OCI-LY1 (cell line): ENCODE results near the gene ASMTL.

Source experiments
- H2AFZ ChIP-seq: fragments of 200-600 bp; sonication (generic), shearing (Covaris generic); 2 replicates; pipeline ENCODE4 v1.6.0; 2014; ENCODE audit warnings: antibody characterized with exemption, mild to moderate bottlenecking, low read length
- H3F3A ChIP-seq: fragments of 200-600 bp; sonication (generic), shearing (Covaris generic); 2 replicates; pipeline ENCODE4 v1.6.0; 2014; ENCODE audit warnings: mild to moderate bottlenecking, antibody characterized with exemption, low read length, moderate library complexity; ENCODE audit not compliant: insufficient read depth
- H3K27ac ChIP-seq: fragments of 200-600 bp; sonication (generic); 2 replicates; pipeline ENCODE4 v1.5.1; 2014; ENCODE audit warnings: low read length, mixed run types, mild to moderate bottlenecking, low read depth; ENCODE audit not compliant: poor library complexity, severe bottlenecking
- H3K27me3 ChIP-seq: fragments of 200-600 bp; sonication (generic); 2 replicates; pipeline ENCODE4 v1.6.0; 2014; ENCODE audit warnings: antibody characterized with exemption, mild to moderate bottlenecking, low read length, moderate library complexity; ENCODE audit not compliant: insufficient read depth
- H3K36me3 ChIP-seq: fragments of 200-600 bp; sonication (generic); 2 replicates; pipeline ENCODE4 v1.6.1; 2014; ENCODE audit warnings: mild to moderate bottlenecking, antibody characterized with exemption, low read length, moderate library complexity, mixed read lengths; ENCODE audit not compliant: insufficient read depth
- H3K4me1 ChIP-seq: fragments of 200-600 bp; sonication (generic); 2 replicates; pipeline ENCODE4 v1.5.1; 2014; ENCODE audit warnings: mild to moderate bottlenecking, low read length, moderate library complexity; ENCODE audit not compliant: insufficient read depth, severe bottlenecking
- H3K4me2 ChIP-seq: fragments of 200-600 bp; sonication (generic), shearing (Covaris generic); 2 replicates; pipeline ENCODE4 v1.6.1; 2014; ENCODE audit warnings: low read length
- H3K4me3 ChIP-seq: fragments of 200-600 bp; sonication (generic); 2 replicates; pipeline ENCODE4 v1.5.1; 2014; ENCODE audit warnings: low read length, low read depth, mild to moderate bottlenecking, mixed read lengths; ENCODE audit not compliant: poor library complexity, severe bottlenecking
- H3K79me2 ChIP-seq: fragments of 200-600 bp; shearing (Covaris generic); 2 replicates; pipeline ENCODE4 v1.6.1; 2016; ENCODE audit warnings: mixed run types, low read length, mixed read lengths; ENCODE audit not compliant: insufficient read depth
- H3K9ac ChIP-seq: fragments of 200-600 bp; sonication (generic), shearing (Covaris generic); 2 replicates; pipeline ENCODE4 v1.6.1; 2014; ENCODE audit warnings: mild to moderate bottlenecking, low read length, mixed read lengths
- H3K9me2 ChIP-seq: fragments of 200-600 bp; sonication (generic), shearing (Covaris generic); 2 replicates; pipeline ENCODE4 v1.6.1; 2014; ENCODE audit warnings: low read depth, mild to moderate bottlenecking, low read length, mixed read lengths
- H3K9me3 ChIP-seq: fragments of 200-600 bp; shearing (Covaris generic); 2 replicates; pipeline ENCODE4 v1.6.1; 2014; ENCODE audit warnings: low read length, mixed read lengths
- H4K20me1 ChIP-seq: fragments of 200-600 bp; sonication (generic), shearing (Covaris generic); 2 replicates; pipeline ENCODE4 v1.6.0; 2016; ENCODE audit warnings: mild to moderate bottlenecking, low read length; ENCODE audit not compliant: insufficient read depth
- EZH2 ChIP-seq: fragments of 200-600 bp; sonication (generic), shearing (Covaris generic); IDR thresholded peaks from 2 replicates; pipeline ENCODE4 v1.8.0; 2017; ENCODE audit warnings: borderline replicate concordance, mixed run types, mild to moderate bottlenecking, antibody characterized with exemption, low read length, moderate library complexity, mixed read lengths
- TF ChIP-seq, protein P1 (sequence below): fragments of 200-600 bp; sonication (generic), shearing (Covaris generic); IDR thresholded peaks from 2 replicates; pipeline ENCODE4 v1.5.1; 2017; ENCODE audit warnings: mild to moderate bottlenecking, antibody characterized with exemption, low read length, moderate library complexity, mixed read lengths

Gene ASMTL

DNA sequence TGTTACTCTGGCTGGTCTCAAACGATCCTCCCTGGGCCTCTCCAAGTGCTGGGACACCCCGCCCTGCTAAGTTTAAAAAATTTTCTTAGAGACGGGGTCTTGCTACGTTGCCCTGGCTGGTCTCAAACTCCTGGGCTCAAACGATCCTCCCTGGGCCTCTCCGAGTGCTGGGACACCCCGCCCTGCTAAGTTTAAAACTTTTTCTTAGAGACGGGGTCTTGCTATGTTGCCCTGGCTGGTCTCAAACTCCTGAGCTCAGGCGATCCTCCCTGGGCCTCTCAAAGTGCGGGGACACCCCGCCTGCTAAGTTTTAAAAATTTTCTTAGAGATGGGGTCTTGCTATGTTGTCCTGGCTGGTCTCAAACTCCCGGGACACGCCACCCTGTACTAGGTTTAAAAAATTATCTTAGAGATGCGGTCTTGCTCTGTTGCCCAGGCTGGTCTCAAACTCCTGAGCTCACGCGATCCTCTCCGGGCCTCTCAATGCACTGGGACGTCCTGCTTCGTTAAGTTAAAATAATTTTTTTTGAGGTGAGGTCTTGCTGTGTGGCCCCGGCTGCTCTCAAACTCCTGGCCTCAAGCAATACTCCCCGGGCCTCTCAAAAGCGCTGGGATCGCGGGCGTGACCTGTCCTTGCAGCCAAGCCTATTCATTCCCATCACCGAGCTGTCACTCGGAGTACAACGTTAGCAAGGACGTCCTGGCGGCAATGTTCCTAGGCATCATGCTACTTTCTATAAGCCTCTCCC, 61.9 kb downstream of the ASMTL start:
- H3K9me3 ChIP-seq, result no peaks in the 10 kb centered on the region
- H3K27ac ChIP-seq, result peak overlapping the region; percentile 43
- H4K20me1 ChIP-seq, result no peaks in the 10 kb centered on the region
- peaks cover 73% of the 10 kb centered on the region for H3K36me3 ChIP-seq
- no peak overlapping the region for H2AFZ ChIP-seq
- no peaks in the 10 kb centered on the region for H3F3A ChIP-seq
- H3K27me3 ChIP-seq, result no peaks in the 10 kb centered on the region
- TF ChIP-seq, protein P1, sequence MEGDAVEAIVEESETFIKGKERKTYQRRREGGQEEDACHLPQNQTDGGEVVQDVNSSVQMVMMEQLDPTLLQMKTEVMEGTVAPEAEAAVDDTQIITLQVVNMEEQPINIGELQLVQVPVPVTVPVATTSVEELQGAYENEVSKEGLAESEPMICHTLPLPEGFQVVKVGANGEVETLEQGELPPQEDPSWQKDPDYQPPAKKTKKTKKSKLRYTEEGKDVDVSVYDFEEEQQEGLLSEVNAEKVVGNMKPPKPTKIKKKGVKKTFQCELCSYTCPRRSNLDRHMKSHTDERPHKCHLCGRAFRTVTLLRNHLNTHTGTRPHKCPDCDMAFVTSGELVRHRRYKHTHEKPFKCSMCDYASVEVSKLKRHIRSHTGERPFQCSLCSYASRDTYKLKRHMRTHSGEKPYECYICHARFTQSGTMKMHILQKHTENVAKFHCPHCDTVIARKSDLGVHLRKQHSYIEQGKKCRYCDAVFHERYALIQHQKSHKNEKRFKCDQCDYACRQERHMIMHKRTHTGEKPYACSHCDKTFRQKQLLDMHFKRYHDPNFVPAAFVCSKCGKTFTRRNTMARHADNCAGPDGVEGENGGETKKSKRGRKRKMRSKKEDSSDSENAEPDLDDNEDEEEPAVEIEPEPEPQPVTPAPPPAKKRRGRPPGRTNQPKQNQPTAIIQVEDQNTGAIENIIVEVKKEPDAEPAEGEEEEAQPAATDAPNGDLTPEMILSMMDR, result no peak
- TF ChIP-seq EZH2, result no peak
- peaks cover 38% of the 10 kb centered on the region for H3K4me1 ChIP-seq
- H3K9me2 ChIP-seq, result no peaks in the 10 kb centered on the region
- peak overlapping the region; percentile 98 for H3K4me3 ChIP-seq
- H3K4me2 ChIP-seq, result peak overlapping the region; percentile 93
- H3K9ac ChIP-seq, result peak overlapping the region; percentile 98
- peaks cover 32% of the 10 kb centered on the region for H3K79me2 ChIP-seq

DNA sequence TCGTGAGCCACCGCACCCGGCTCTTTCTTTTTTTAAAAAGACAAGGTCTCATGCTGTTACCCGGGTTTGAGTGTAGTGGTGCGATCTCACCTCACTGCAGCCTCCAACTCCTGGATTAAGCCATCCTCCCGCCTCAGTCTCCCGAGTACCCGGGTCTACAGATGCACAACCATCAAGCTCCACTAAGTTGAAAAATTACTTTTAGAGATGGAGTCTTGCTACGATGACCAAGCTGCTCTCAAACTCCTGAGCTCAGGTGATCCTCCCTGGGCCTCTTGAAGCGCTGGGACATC, 62.8 kb downstream of the ASMTL start:
- no peak overlapping the region for H2AFZ ChIP-seq
- no peak overlapping the region for H3K27ac ChIP-seq
- no peaks in the 10 kb centered on the region for H3F3A ChIP-seq
- H3K79me2 ChIP-seq, result peaks cover 32% of the 10 kb centered on the region
- H3K9me2 ChIP-seq, result no peaks in the 10 kb centered on the region
- peaks cover 73% of the 10 kb centered on the region for H3K36me3 ChIP-seq
- no peak overlapping the region for H3K4me3 ChIP-seq
- no peak overlapping the region for H3K4me2 ChIP-seq
- no peaks in the 10 kb centered on the region for H4K20me1 ChIP-seq
- peaks cover 32% of the 10 kb centered on the region for H3K4me1 ChIP-seq
- no peak overlapping the region for H3K9ac ChIP-seq
- no peaks in the 10 kb centered on the region for H3K9me3 ChIP-seq
- TF ChIP-seq, protein P1, result no peak
- no peak for TF ChIP-seq EZH2
- no peaks in the 10 kb centered on the region for H3K27me3 ChIP-seq

DNA sequence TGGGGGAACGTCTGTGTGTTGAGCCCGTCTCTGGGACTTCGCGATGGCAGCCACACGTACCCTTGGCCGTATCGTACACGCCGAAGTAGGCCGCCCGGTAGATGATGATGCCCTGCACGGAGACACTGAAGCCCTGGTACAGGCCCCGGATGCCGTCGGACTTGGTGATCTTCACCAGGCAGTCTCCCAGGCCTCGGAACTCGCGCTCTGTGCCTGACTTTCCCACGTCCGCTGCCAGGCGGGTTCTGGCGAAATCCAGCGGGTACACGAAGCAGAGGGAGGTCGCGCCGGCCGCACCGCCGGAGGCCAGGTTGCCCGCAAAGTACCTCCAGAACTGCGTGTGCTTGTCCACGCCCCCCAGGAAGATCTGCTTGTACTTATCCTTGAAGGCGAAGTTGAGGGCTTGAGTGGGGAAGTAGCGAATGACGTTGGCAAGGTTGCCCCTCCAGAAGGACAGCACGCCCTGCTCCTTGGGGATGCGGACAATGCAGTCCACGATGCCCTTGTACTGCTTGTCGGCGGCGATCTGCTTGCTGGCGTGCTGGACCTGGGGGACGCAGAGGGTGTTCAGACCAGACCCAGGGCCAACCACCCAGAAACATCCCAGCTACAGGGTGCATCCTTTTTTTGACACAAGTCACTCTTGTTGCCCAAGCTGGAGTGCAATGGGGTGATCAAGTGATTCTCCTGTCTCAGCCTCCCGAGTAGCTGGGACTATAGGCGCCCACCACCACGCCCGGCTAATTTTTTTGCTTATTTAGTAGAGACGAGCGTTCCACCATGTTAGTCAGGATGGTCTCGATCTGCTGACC, 63.3 kb downstream of the ASMTL start:
- no peak overlapping the region for H3K9ac ChIP-seq
- peaks cover 73% of the 10 kb centered on the region for H3K36me3 ChIP-seq
- no peaks in the 10 kb centered on the region for H3K9me2 ChIP-seq
- no peaks in the 10 kb centered on the region for H3K9me3 ChIP-seq
- H3K4me3 ChIP-seq, result no peak overlapping the region
- H3K27me3 ChIP-seq, result no peaks in the 10 kb centered on the region
- H3F3A ChIP-seq, result 0 out of 2 replicates have a peak, but pooled peaks cover 2% of the 10 kb centered on the region
- TF ChIP-seq, protein P1, result no peak
- no peak for TF ChIP-seq EZH2
- peaks cover 32% of the 10 kb centered on the region for H3K79me2 ChIP-seq
- no peak overlapping the region for H3K27ac ChIP-seq
- H2AFZ ChIP-seq, result no peak overlapping the region
- H3K4me1 ChIP-seq, result peaks cover 27% of the 10 kb centered on the region
- no peaks in the 10 kb centered on the region for H4K20me1 ChIP-seq
- H3K4me2 ChIP-seq, result no peak overlapping the region
